Lung (tissue), 12 donors: ENCODE results near the gene DCAF4. TPM values are rescaled to one million over a fixed set of nuclear protein-coding genes. Genes with fewer than 3 reads are reported as not detected.
A peak's percentile ranks its signal among the peaks of the same experiment; 100 is the strongest.

Source experiments
- ATAC-seq: fragments of 200-7000 bp; cut with Tn5 transposase; one replicate; pipeline ENCODE4 v1.9.1; 2020; ENCODE audit warnings: moderate number of reproducible peaks; ENCODE audit not compliant: insufficient read depth, low FRiP score
- DNase-seq, 3 donors: peaks; one replicate each; pipeline ENCODE4 v3.0.0-alpha.2; 2013 to 2017
- H3K27ac ChIP-seq, 2 donors: one replicate each; pipeline ENCODE4 v1.5.1; 2013; ENCODE audit warnings: mild to moderate bottlenecking in 2 of 2, moderate library complexity in 2 of 2, control low read depth in 1 of 2, inconsistent platforms in 1 of 2, low read depth in 1 of 2, low read length in 1 of 2
- H3K27me3 ChIP-seq, 3 donors: one replicate each; pipeline ENCODE4 v1.5.1; 2013; ENCODE audit warnings: low read length in 2 of 3; ENCODE audit not compliant: control insufficient read depth in 3 of 3, insufficient read depth in 3 of 3
- H3K36me3 ChIP-seq, 4 donors: one replicate each; pipeline ENCODE4 v1.5.1; 2013; ENCODE audit warnings: low read length in 4 of 4, mild to moderate bottlenecking in 1 of 4, moderate library complexity in 1 of 4; ENCODE audit not compliant: control insufficient read depth in 4 of 4, insufficient read depth in 4 of 4
- H3K4me1 ChIP-seq, 5 donors: one replicate each; pipeline ENCODE4 v1.5.1; 2013; ENCODE audit warnings: low read length in 5 of 5, mild to moderate bottlenecking in 2 of 5, moderate library complexity in 1 of 5; ENCODE audit not compliant: control insufficient read depth in 5 of 5, insufficient read depth in 5 of 5
- H3K4me3 ChIP-seq: one replicate; pipeline ENCODE4 v1.5.1; 2013; ENCODE audit warnings: mild to moderate bottlenecking, control low read depth, moderate library complexity
- H3K9ac ChIP-seq, 2 donors: one replicate each; pipeline ENCODE4 v1.5.1; 2013; ENCODE audit warnings: low read length in 2 of 2, control low read depth in 1 of 2; ENCODE audit not compliant: insufficient read depth in 1 of 2
- H3K9me3 ChIP-seq, 4 donors: one replicate each; pipeline ENCODE4 v1.5.1; 2013; ENCODE audit warnings: low read length in 3 of 4, mild to moderate bottlenecking in 1 of 4, moderate library complexity in 1 of 4; ENCODE audit not compliant: control insufficient read depth in 4 of 4, insufficient read depth in 3 of 4
- WGBS, 2 donors: extraction: QIAGEN DNeasy Blood & Tissue Kit; methylation state at CpG; one replicate each; pipeline ENCODE4 v1.1.7; 2013; 5-methylcytosine and 5-hydroxymethylcytosine counted together
- polyA plus RNA-seq, 2 donors: library from polyadenylated mRNA; stranded (reverse); fragments of 200-250 nt; gene quantifications; one replicate each; pipeline ENCODE4 v1.2.1, GENCODE V29; 2013
- total RNA-seq, 2 donors: library from RNA; depleted of rRNA in 1 of 2; stranded (reverse); fragments of >200 nt in 1 of 2; gene quantifications; one replicate each; pipeline ENCODE4 v1.2.1, GENCODE V29; 2014 to 2021
- TF ChIP-seq, protein P1 (sequence below): IDR thresholded peaks from 2 replicates; pipeline ENCODE4 v1.5.1; 2012; ENCODE audit warnings: mild to moderate bottlenecking; ENCODE audit errors: control extremely low read depth, extremely low read depth
- donor health status: control.
- donor health status: control.
- donor health status: Bipolar disorder and iron deficiency.
- donor health status: healthy.
- donor health status: DM: yes; HTN: yes; CAD: no.

Gene DCAF4
- total and polyA plus RNA-seq, 4 donors: 5.2 to 13.5 (median 11.2) TPM

DNA sequence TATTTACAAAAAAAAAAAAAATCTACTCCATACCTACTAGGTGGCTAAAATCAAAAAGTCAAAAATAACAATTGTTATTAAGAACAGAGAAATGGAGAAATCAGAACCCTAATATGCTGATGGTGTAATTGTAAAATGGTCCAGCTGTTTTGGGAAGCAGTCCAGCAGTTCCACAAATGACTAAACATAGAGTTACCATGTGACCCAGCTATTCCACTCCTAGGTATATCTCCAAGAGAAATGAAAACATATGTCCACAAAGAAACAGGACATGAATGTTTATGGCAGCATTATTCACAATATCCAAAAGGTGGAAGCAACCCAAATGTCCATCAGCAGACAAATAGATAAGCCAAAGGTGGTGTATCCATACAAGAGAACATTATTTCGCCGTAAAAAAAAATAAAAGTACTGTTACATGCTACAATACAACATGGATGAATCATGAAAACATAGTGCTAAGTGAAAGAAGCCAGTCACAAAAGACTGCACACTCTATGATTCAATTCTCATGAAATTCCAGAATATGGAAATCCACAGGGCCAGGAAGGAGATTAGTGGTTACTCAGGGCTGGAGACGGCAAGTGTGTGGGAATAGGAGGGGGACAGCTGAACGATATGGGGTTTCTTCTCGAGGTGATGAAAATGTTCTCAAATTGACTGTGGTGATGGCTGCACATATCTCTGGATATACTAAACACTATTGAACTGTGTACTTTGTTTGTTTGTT is 23.3 kb upstream of the DCAF4 start:
- Histone ChIP-seq H3K4me1 (peaks cover 0 to 6% (median 4%) of the 10 kb centered on the region in 5 donors), H3K9ac (no peak overlapping the region), H3K4me3 (no peak overlapping the region), H3K36me3 (no peaks in the 10 kb centered on the region), H3K27me3 (no peaks in the 10 kb centered on the region), H3K9me3 (no peaks in the 10 kb centered on the region), H3K27ac (no peak overlapping the region)
- DNase-seq: peak in 2 of 3 donors; percentile 72 to 79
- 93 to 97% methylated on average over 5 of the region's 5 CpGs for WGBS, 2 donors
- ATAC-seq: no peak
- TF ChIP-seq, protein P1, sequence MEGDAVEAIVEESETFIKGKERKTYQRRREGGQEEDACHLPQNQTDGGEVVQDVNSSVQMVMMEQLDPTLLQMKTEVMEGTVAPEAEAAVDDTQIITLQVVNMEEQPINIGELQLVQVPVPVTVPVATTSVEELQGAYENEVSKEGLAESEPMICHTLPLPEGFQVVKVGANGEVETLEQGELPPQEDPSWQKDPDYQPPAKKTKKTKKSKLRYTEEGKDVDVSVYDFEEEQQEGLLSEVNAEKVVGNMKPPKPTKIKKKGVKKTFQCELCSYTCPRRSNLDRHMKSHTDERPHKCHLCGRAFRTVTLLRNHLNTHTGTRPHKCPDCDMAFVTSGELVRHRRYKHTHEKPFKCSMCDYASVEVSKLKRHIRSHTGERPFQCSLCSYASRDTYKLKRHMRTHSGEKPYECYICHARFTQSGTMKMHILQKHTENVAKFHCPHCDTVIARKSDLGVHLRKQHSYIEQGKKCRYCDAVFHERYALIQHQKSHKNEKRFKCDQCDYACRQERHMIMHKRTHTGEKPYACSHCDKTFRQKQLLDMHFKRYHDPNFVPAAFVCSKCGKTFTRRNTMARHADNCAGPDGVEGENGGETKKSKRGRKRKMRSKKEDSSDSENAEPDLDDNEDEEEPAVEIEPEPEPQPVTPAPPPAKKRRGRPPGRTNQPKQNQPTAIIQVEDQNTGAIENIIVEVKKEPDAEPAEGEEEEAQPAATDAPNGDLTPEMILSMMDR: no peak

DNA sequence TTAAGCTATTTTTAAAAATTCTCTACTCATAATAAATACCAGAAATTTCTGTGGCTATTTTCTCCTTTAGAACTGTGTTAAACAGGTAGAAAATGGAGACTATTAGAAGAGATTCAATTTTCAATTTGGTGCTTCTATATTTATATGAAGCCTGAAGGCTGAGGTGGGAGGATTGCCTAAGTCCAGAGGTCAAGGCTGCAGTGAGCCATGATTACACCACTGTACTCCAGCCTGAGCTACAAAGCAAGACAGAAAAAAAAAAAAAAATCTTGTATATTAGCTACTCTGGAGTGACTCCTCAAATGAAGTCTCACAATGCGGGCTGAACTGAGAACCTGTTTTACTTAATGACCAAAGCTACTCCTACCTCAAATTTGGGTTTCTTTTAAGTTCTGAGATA is 22.5 kb upstream of the DCAF4 start:
- Histone ChIP-seq H3K4me1 (peaks cover 0 to 6% (median 4%) of the 10 kb centered on the region in 5 donors), H3K4me3 (no peak overlapping the region), H3K9me3 (no peaks in the 10 kb centered on the region), H3K36me3 (no peaks in the 10 kb centered on the region), H3K27ac (no peak overlapping the region), H3K27me3 (no peaks in the 10 kb centered on the region), H3K9ac (no peak overlapping the region)
- no peak for ATAC-seq
- no peak for DNase-seq
- 42 to 89% methylated on average over 1 of the region's 1 CpG for WGBS, 2 donors
- TF ChIP-seq, protein P1: no peak

DNA sequence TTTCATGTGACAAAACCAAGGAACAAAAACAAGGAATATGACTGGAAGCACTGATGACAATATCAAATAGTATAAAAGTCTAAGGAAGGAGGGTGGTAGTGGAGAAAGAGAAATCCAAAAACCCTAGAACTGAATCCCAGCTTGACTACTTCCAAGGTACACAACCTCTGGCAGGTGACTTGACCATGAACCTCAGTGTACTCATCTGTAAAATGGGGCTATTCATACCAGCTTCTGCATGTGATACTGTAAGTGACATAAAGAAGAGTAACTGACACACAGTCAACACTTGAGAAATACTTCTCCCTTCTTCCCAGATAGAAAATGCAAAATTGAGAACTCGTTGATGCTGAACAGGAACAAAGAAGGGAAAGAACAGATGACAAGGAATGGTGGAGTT is 22.0 kb upstream of the DCAF4 start:
- Histone ChIP-seq H3K27me3 (no peaks in the 10 kb centered on the region), H3K36me3 (no peaks in the 10 kb centered on the region), H3K4me1 (peaks cover 0 to 9% (median 4%) of the 10 kb centered on the region in 5 donors), H3K9ac (no peak overlapping the region), H3K9me3 (no peaks in the 10 kb centered on the region), H3K27ac (no peak overlapping the region), H3K4me3 (no peak overlapping the region)
- ATAC-seq (no peak), DNase-seq (no peak)
- TF ChIP-seq, protein P1: no peak
- WGBS, 2 donors: 45 to 75% methylated on average over 1 of the region's 1 CpG
